ENCODE measurements around the gene ONECUT3.

The ONECUT3 gene

GRCh38 chr19:1707240-1707639 is 46.1 kb upstream of the ONECUT3 start:
- Histone ChIP-seq H3K27ac (replicated peaks; ENCODE audit: low read length) (no peak overlapping the region), H2AFZ (ENCODE audit: low read length) (no peak overlapping the region), H3K4me3 (ENCODE audit: low read length in 2 of 2) (no peak overlapping the region), H3K4me1 (ENCODE audit: control insufficient read depth in 2 of 2, insufficient read depth in 1 of 2, low read depth in 1 of 2, low read length in 2 of 2) (no peaks in the 10 kb centered on the region), H2BK120ac (ENCODE audit: low read depth, low read length) (no peak overlapping the region), H2BK15ac (ENCODE audit: low read length) (no peak overlapping the region), H2AK5ac (ENCODE audit: low read depth, low read length) (no peak overlapping the region), H3K14ac (ENCODE audit: low read length) (no peak overlapping the region), H3K23ac (ENCODE audit: low read depth, low read length, poor library complexity) (no peak overlapping the region), H3K79me1 (ENCODE audit: low read depth, low read length) (peaks cover 5% of the 10 kb centered on the region), H3K18ac (ENCODE audit: low read length) (no peak overlapping the region), H4K91ac (ENCODE audit: low read depth, low read length, poor library complexity) (no peak overlapping the region), H3K4ac (ENCODE audit: low read length) (no peak overlapping the region), H4K8ac (ENCODE audit: low read depth, low read length) (no peak overlapping the region), H3K9me3 (replicated peaks in 1 of 2; ENCODE audit: control insufficient read depth in 2 of 2, insufficient read depth in 1 of 2, low read depth in 1 of 2, low read length in 2 of 2) (peaks cover 0 to 8% of the 10 kb centered on the region in 2 donors), H3K9ac (ENCODE audit: low read depth, low read length, poor library complexity) (no peak overlapping the region), H3K27me3 (ENCODE audit: control insufficient read depth in 3 of 3, insufficient read depth in 3 of 3, low read depth in 1 of 3, low read length in 3 of 3) (peaks cover 0 to 3% (median 0%) of the 10 kb centered on the region in 3 experiments), H2BK12ac (ENCODE audit: low read length) (no peak overlapping the region), H3K36me3 (replicated peaks in 1 of 2; ENCODE audit: control insufficient read depth in 2 of 2, insufficient read depth in 2 of 2, low read length in 2 of 2) (no peaks in the 10 kb centered on the region), H3K4me2 (ENCODE audit: insufficient read depth, low read length, poor library complexity, severe bottlenecking) (no peak overlapping the region), H2BK5ac (ENCODE audit: low read length) (no peak overlapping the region)
- DNase-seq (ENCODE audit: low spot score) = no peak
- no CpG with 5 or more reads among the region's 6 CpGs for WGBS, 2 donors (ENCODE audit: extremely low coverage in 2 of 2, insufficient read length in 2 of 2, insufficient replicate concordance in 1 of 2)

GRCh38 chr19:1713170-1713569 is 40.1 kb upstream of the ONECUT3 start:
- DNase-seq (ENCODE audit: low spot score) = no peak
- H3K4me2 ChIP-seq (ENCODE audit: insufficient read depth, low read length, poor library complexity, severe bottlenecking) = no peak overlapping the region
- no peak overlapping the region for H3K4ac ChIP-seq (ENCODE audit: low read length)
- H3K9ac ChIP-seq (ENCODE audit: low read depth, low read length, poor library complexity) = no peak overlapping the region
- WGBS, 2 donors (ENCODE audit: extremely low coverage in 2 of 2, insufficient read length in 2 of 2, insufficient replicate concordance in 1 of 2) = no CpG with 5 or more reads among the region's 2 CpGs
- H2AFZ ChIP-seq (ENCODE audit: low read length) = no peak overlapping the region
- H2BK120ac ChIP-seq (ENCODE audit: low read depth, low read length) = no peak overlapping the region
- H3K36me3 ChIP-seq (replicated peaks in 1 of 2; ENCODE audit: control insufficient read depth in 2 of 2, insufficient read depth in 2 of 2, low read length in 2 of 2) = no peaks in the 10 kb centered on the region
- no peak overlapping the region for H2BK5ac ChIP-seq (ENCODE audit: low read length)
- no peak overlapping the region for H4K8ac ChIP-seq (ENCODE audit: low read depth, low read length)
- H3K14ac ChIP-seq (ENCODE audit: low read length) = no peak overlapping the region
- H3K79me1 ChIP-seq (ENCODE audit: low read depth, low read length) = no peaks in the 10 kb centered on the region
- no peak overlapping the region for H3K18ac ChIP-seq (ENCODE audit: low read length)
- no peak overlapping the region for H3K27ac ChIP-seq (replicated peaks; ENCODE audit: low read length)
- no peaks in the 10 kb centered on the region for H3K4me1 ChIP-seq (ENCODE audit: control insufficient read depth in 2 of 2, insufficient read depth in 1 of 2, low read depth in 1 of 2, low read length in 2 of 2)
- H2AK5ac ChIP-seq (ENCODE audit: low read depth, low read length) = no peak overlapping the region
- no peak overlapping the region for H3K4me3 ChIP-seq (ENCODE audit: low read length in 2 of 2)
- H4K91ac ChIP-seq (ENCODE audit: low read depth, low read length, poor library complexity) = no peak overlapping the region
- H2BK12ac ChIP-seq (ENCODE audit: low read length) = no peak overlapping the region
- no peak overlapping the region for H2BK15ac ChIP-seq (ENCODE audit: low read length)
- no peaks in the 10 kb centered on the region for H3K9me3 ChIP-seq (replicated peaks in 1 of 2; ENCODE audit: control insufficient read depth in 2 of 2, insufficient read depth in 1 of 2, low read depth in 1 of 2, low read length in 2 of 2)
- H3K23ac ChIP-seq (ENCODE audit: low read depth, low read length, poor library complexity) = no peak overlapping the region
- peaks cover 0 to 18% (median 0%) of the 10 kb centered on the region in 3 experiments for H3K27me3 ChIP-seq (ENCODE audit: control insufficient read depth in 3 of 3, insufficient read depth in 3 of 3, low read depth in 1 of 3, low read length in 3 of 3)

- no peak overlapping the region for H2BK12ac ChIP-seq (ENCODE audit: low read length)
- H3K14ac ChIP-seq (ENCODE audit: low read length) = no peak overlapping the region
- H4K91ac ChIP-seq (ENCODE audit: low read depth, low read length, poor library complexity) = no peak overlapping the region
- H2AK5ac ChIP-seq (ENCODE audit: low read depth, low read length) = peak overlapping the region; percentile 61
- H2BK120ac ChIP-seq (ENCODE audit: low read depth, low read length) = no peak overlapping the region
- no peak overlapping the region for H2BK15ac ChIP-seq (ENCODE audit: low read length)
- WGBS, 2 donors (ENCODE audit: extremely low coverage in 2 of 2, insufficient read length in 2 of 2, insufficient replicate concordance in 1 of 2) = no CpG with 5 or more reads among the region's 13 CpGs
- peak overlapping the region; percentile 3 for H3K9ac ChIP-seq (ENCODE audit: low read depth, low read length, poor library complexity)
- no peak overlapping the region for H3K18ac ChIP-seq (ENCODE audit: low read length)
- H3K4ac ChIP-seq (ENCODE audit: low read length) = no peak overlapping the region
- H3K79me1 ChIP-seq (ENCODE audit: low read depth, low read length) = no peaks in the 10 kb centered on the region
- no peaks in the 10 kb centered on the region for H3K36me3 ChIP-seq (replicated peaks in 1 of 2; ENCODE audit: control insufficient read depth in 2 of 2, insufficient read depth in 2 of 2, low read length in 2 of 2)
- no peak overlapping the region for H4K8ac ChIP-seq (ENCODE audit: low read depth, low read length)
- peaks cover 0 to 33% (median 3%) of the 10 kb centered on the region in 3 experiments for H3K27me3 ChIP-seq (ENCODE audit: control insufficient read depth in 3 of 3, insufficient read depth in 3 of 3, low read depth in 1 of 3, low read length in 3 of 3)
- no peak for DNase-seq (ENCODE audit: low spot score)
- no peaks in the 10 kb centered on the region for H3K9me3 ChIP-seq (replicated peaks in 1 of 2; ENCODE audit: control insufficient read depth in 2 of 2, insufficient read depth in 1 of 2, low read depth in 1 of 2, low read length in 2 of 2)
- H3K4me3 ChIP-seq (ENCODE audit: low read length in 2 of 2) = no peak overlapping the region
- H2AFZ ChIP-seq (ENCODE audit: low read length) = no peak overlapping the region
- peaks cover 3% of the 10 kb centered on the region in 2 donors for H3K4me1 ChIP-seq (ENCODE audit: control insufficient read depth in 2 of 2, insufficient read depth in 1 of 2, low read depth in 1 of 2, low read length in 2 of 2)
- H3K27ac ChIP-seq (replicated peaks; ENCODE audit: low read length) = no peak overlapping the region
- H3K23ac ChIP-seq (ENCODE audit: low read depth, low read length, poor library complexity) = no peak overlapping the region
- no peak overlapping the region for H3K4me2 ChIP-seq (ENCODE audit: insufficient read depth, low read length, poor library complexity, severe bottlenecking)
- H2BK5ac ChIP-seq (ENCODE audit: low read length) = no peak overlapping the region
Observed at GRCh38 chr19:1715540-1715939, 37.8 kb upstream of the ONECUT3 start.

GRCh38 chr19:1717200-1717969 is 35.9 kb upstream of the ONECUT3 start:
- H3K4me1 ChIP-seq (ENCODE audit: control insufficient read depth in 2 of 2, insufficient read depth in 1 of 2, low read depth in 1 of 2, low read length in 2 of 2) = peaks cover 3% of the 10 kb centered on the region in 2 donors
- 93 to 100% methylated on average over 1 of the region's 1 CpG for WGBS, 2 donors (ENCODE audit: extremely low coverage in 2 of 2, insufficient read length in 2 of 2, insufficient replicate concordance in 1 of 2)
- H3K4ac ChIP-seq (ENCODE audit: low read length) = no peak overlapping the region
- no peak overlapping the region for H2BK12ac ChIP-seq (ENCODE audit: low read length)
- H3K9ac ChIP-seq (ENCODE audit: low read depth, low read length, poor library complexity) = no peak overlapping the region
- H2BK5ac ChIP-seq (ENCODE audit: low read length) = no peak overlapping the region
- no peak for DNase-seq (ENCODE audit: low spot score)
- no peak overlapping the region for H3K4me2 ChIP-seq (ENCODE audit: insufficient read depth, low read length, poor library complexity, severe bottlenecking)
- H3K4me3 ChIP-seq (ENCODE audit: low read length in 2 of 2) = no peak overlapping the region
- no peak overlapping the region for H4K91ac ChIP-seq (ENCODE audit: low read depth, low read length, poor library complexity)
- no peaks in the 10 kb centered on the region for H3K79me1 ChIP-seq (ENCODE audit: low read depth, low read length)
- no peak overlapping the region for H3K14ac ChIP-seq (ENCODE audit: low read length)
- no peaks in the 10 kb centered on the region for H3K36me3 ChIP-seq (replicated peaks in 1 of 2; ENCODE audit: control insufficient read depth in 2 of 2, insufficient read depth in 2 of 2, low read length in 2 of 2)
- H2AK5ac ChIP-seq (ENCODE audit: low read depth, low read length) = no peak overlapping the region
- H3K18ac ChIP-seq (ENCODE audit: low read length) = no peak overlapping the region
- no peaks in the 10 kb centered on the region for H3K9me3 ChIP-seq (replicated peaks in 1 of 2; ENCODE audit: control insufficient read depth in 2 of 2, insufficient read depth in 1 of 2, low read depth in 1 of 2, low read length in 2 of 2)
- H2BK120ac ChIP-seq (ENCODE audit: low read depth, low read length) = no peak overlapping the region
- H4K8ac ChIP-seq (ENCODE audit: low read depth, low read length) = no peak overlapping the region
- peaks cover 0 to 41% (median 3%) of the 10 kb centered on the region in 3 experiments for H3K27me3 ChIP-seq (ENCODE audit: control insufficient read depth in 3 of 3, insufficient read depth in 3 of 3, low read depth in 1 of 3, low read length in 3 of 3)
- H3K27ac ChIP-seq (replicated peaks; ENCODE audit: low read length) = no peak overlapping the region
- H2BK15ac ChIP-seq (ENCODE audit: low read length) = no peak overlapping the region
- no peak overlapping the region for H3K23ac ChIP-seq (ENCODE audit: low read depth, low read length, poor library complexity)
- H2AFZ ChIP-seq (ENCODE audit: low read length) = no peak overlapping the region

All from neuronal stem cell (in vitro differentiated cells).